ENCODE data around the gene STK24. TPM values are rescaled to one million over a fixed set of nuclear protein-coding genes. Genes with fewer than 3 reads are reported as not detected.

STK24 gene
- total RNA-seq, 1 experiment from 2014 or later = 84.8 TPM

- DNase-seq (ENCODE audit: low spot score) = no peak
- H3K27me3 ChIP-seq (replicated peaks; ENCODE audit: insufficient read depth, low read depth, low read length, poor library complexity) = no peaks in the 10 kb centered on the region
- ChIA-PET CTCF (no interaction called here), POLR2A (ENCODE audit: low non-redundant PET) (no interaction called here)
- no peaks in the 10 kb centered on the region for H3K9me3 ChIP-seq (ENCODE audit: low read depth, low read length, poor library complexity, severe bottlenecking)
- BruUV-seq (replicated peaks) = no TSS peak
- no peaks in the 10 kb centered on the region for H3K4me1 ChIP-seq (ENCODE audit: insufficient read depth, low read length, poor library complexity, severe bottlenecking)
- intact Hi-C loops (cut with micrococcal nuclease; ENCODE audit: unreplicated experiment) = loop anchor here (10.0 kb wide), 1 partner anchor 575 kb away; no protein-coding TSS in a partner anchor
- TF ChIP-seq EZH2 (IDR thresholded peaks at IDR 0.05; ENCODE audit: borderline replicate concordance, low read depth, low read length, poor library complexity, severe bottlenecking) (no peak), CTCF (conservative IDR thresholded peaks at IDR 0.05; ENCODE audit: low read depth, low read length) (no peak)
- no peak overlapping the region for H3K4me3 ChIP-seq (ENCODE audit: low read depth, low read length, poor library complexity, severe bottlenecking)
- no peak overlapping the region for H3K27ac ChIP-seq (ENCODE audit: low read depth, low read length, poor library complexity, severe bottlenecking)
- peaks cover 4% of the 10 kb centered on the region for H3K36me3 ChIP-seq (ENCODE audit: insufficient read depth, low read length, poor library complexity, severe bottlenecking)
Observed at GRCh38 chr13:98429977-98430736, 146.8 kb downstream of the STK24 start.

- Histone ChIP-seq H3K9me3 (ENCODE audit: low read depth, low read length, poor library complexity, severe bottlenecking) (no peaks in the 10 kb centered on the region), H3K27ac (ENCODE audit: low read depth, low read length, poor library complexity, severe bottlenecking) (no peak overlapping the region), H3K4me1 (ENCODE audit: insufficient read depth, low read length, poor library complexity, severe bottlenecking) (no peaks in the 10 kb centered on the region), H3K27me3 (replicated peaks; ENCODE audit: insufficient read depth, low read depth, low read length, poor library complexity) (no peaks in the 10 kb centered on the region), H3K36me3 (ENCODE audit: insufficient read depth, low read length, poor library complexity, severe bottlenecking) (peaks cover 9% of the 10 kb centered on the region), H3K4me3 (ENCODE audit: low read depth, low read length, poor library complexity, severe bottlenecking) (no peak overlapping the region)
- no peak for TF ChIP-seq EZH2 (IDR thresholded peaks at IDR 0.05; ENCODE audit: borderline replicate concordance, low read depth, low read length, poor library complexity, severe bottlenecking)
- no peak for TF ChIP-seq CTCF (conservative IDR thresholded peaks at IDR 0.05; ENCODE audit: low read depth, low read length)
- BruUV-seq (replicated peaks) = no TSS peak
- intact Hi-C loops (cut with micrococcal nuclease; ENCODE audit: unreplicated experiment) = no loop called here
- DNase-seq (ENCODE audit: low spot score) = no peak
- ChIA-PET POLR2A (ENCODE audit: low non-redundant PET) (no interaction called here), CTCF (no interaction called here)
Observed at GRCh38 chr13:98429531-98429930, 147.4 kb downstream of the STK24 start.

- CTCF ChIA-PET = no interaction called here
- no peak overlapping the region for H3K4me3 ChIP-seq (ENCODE audit: low read depth, low read length, poor library complexity, severe bottlenecking)
- intact Hi-C loops (cut with micrococcal nuclease; ENCODE audit: unreplicated experiment) = no loop called here
- POLR2A ChIA-PET (ENCODE audit: low non-redundant PET) = no interaction called here
- H3K27me3 ChIP-seq (replicated peaks; ENCODE audit: insufficient read depth, low read depth, low read length, poor library complexity) = no peaks in the 10 kb centered on the region
- H3K27ac ChIP-seq (ENCODE audit: low read depth, low read length, poor library complexity, severe bottlenecking) = no peak overlapping the region
- H3K36me3 ChIP-seq (ENCODE audit: insufficient read depth, low read length, poor library complexity, severe bottlenecking) = peaks cover 13% of the 10 kb centered on the region
- H3K4me1 ChIP-seq (ENCODE audit: insufficient read depth, low read length, poor library complexity, severe bottlenecking) = no peaks in the 10 kb centered on the region
- no peaks in the 10 kb centered on the region for H3K9me3 ChIP-seq (ENCODE audit: low read depth, low read length, poor library complexity, severe bottlenecking)
- TF ChIP-seq CTCF (conservative IDR thresholded peaks at IDR 0.05; ENCODE audit: low read depth, low read length) (no peak), EZH2 (IDR thresholded peaks at IDR 0.05; ENCODE audit: borderline replicate concordance, low read depth, low read length, poor library complexity, severe bottlenecking) (no peak)
- BruUV-seq (replicated peaks) = no TSS peak
- no peak for DNase-seq (ENCODE audit: low spot score)
Observed at GRCh38 chr13:98429081-98429480, 147.8 kb downstream of the STK24 start.

Data from A673 (cell line).